ENCODE data around the gene C4orf54.

C4orf54 gene

DNA sequence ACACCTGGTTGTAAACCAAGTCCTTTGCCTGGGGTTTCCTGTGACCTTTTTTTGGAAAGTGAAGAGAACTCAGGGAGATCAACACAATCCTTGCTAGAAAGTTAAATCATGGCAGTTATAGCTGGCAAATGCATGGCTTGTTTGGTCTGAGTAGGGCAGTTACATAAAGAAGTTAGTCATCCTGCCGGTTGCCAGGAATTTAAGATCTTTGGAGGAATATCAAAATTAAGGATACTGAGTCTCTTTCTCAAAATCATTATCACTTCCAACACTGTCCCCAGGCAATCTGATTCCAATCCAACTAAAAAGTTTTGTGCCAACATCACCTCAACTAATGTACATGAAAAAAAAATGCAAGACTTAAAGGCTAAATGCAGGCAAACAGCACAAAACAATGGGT lies 40.3 kb downstream of the C4orf54 start:
- no peak for DNase-seq

DNA sequence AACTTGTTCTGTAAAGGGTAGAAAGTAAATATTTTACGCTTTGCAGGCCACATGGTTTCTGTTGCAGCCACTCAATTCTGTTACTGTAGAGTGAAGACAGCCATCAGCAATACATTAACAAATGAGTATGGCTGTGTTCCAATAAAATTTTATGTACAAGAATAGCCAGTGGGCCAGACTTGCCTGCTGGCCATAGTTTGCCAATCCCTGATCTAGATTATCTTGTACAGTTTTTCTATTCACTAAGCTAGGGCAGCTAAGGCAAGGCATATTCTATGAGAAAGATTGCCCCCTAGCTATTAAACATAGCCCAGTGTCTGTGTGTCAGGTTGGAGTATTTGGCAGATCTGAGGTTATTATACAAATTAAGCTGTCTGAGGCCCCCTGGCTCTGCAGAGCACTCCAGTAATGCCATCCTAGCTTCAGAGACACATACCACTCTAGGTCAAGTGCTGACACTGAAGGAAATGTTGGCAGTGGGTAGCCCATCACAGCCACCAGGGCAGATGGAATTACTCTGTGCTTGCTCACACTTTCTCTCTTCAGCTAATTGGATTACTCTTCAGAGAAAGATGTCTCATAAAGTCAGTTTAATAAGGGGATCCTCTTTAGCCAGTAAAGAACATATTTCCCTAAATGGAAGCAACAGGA lies 42.3 kb downstream of the C4orf54 start:
- DNase-seq: no peak

DNA sequence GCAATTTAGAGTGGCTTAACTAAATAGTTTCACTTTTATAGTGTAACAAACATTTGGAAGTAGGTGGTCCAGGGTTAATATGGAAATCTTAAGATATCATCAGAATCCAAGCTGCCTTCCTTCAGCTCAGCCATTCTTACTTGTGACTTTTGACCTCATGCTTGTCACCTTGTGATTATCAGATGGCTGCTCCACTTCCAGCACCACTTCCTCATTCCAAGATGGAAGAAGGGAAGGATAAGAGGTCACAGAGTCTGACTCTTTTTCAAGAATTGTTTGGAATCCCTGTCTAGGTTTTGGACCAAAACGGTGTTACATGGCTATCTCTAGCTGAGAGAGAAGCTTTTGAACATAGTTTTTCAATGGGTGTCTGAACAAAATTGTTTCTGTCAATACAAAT lies 43.1 kb downstream of the C4orf54 start:
- DNase-seq: no peak

DNA sequence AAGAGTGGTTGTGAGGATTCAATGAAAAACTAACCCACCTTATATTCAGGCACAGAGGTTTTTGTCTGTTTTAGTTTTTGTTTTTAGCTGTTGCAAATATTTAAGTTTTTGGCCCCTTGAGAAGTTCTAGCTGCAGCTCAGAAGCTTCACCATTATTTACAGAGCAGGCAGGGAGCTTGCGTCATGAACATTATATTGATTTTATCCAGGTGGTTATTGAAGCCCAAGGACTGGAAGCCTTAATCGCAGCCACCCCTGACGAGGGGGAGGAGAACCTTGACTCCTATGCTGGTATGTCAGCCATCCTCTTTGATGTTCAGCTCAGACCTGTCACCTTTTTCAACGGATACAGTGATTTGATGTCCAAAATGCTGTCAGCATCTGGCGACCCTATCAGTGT lies 44.9 kb downstream of the C4orf54 start:
- no peak for DNase-seq

DNA sequence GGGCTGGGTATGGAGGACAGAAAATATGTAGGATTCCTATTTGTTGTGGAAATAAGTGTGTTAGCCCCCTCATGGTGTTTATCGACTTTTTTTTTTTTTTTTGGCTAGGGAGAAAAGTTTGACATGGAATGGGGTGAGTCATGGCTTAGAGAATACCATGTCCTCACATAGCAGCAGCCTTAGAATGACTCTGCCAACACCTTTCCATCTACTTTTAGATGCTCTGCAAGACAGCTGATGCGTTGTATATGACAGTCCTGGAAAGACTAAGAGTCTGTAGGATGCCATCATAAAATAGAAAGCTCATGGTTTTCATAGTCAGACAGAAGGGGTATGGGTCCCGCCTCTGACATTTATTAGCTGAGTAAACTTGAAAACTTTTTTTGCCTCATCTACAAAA lies 45.3 kb downstream of the C4orf54 start:
- DNase-seq: no peak

DNA sequence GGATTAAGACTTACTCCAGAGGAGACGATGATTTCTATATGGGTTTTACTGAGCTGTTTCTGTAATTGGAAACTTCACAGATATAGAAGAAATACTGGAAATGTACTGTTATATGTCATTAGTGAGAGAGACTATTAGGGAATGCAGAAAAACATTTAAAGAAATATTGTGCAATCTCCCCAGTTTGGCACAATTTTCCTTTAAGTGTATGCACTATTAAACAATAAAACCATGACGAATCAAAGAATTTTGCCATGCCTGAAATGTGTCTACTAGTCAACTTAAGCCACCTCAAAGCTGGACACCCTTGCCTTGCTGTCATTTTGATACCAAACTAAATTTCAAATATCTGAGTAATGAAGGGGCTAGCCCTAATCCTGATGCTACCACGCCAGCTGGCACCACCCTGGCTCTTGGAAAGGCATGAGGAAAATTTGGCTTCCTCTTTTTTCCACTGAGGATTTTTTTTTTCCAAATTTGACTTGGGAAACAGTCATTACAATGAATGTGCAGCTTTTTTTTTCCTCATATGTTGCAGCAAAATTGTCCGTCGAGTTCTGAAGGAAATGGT lies 46.9 kb downstream of the C4orf54 start:
- no peak for DNase-seq

DNA sequence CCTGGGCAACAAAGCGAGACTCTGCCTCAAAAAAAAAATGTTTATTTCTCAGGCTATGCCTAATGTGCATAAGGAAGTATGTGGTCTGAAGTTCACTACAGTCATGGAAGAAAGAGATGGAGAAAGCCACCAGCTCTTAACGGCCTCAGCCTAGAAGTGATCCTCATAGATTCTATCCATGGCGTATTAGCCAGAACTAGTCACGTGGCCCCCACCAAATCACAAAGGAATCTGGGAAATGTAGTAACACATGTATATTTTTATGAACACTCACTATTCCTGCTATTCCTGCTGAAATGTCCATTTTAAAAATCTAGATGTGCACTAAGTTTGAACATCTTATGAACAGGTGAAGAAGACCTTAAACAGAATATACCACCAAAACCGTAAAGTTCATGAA lies 49.2 kb downstream of the C4orf54 start:
- DNase-seq: no peak

All from activated CD8-positive, alpha-beta memory T cell treated with anti-CD3 and anti-CD28 coated beads for 24 hours (primary cell).